ENCODE data around the gene AFF2.

GRCh38 chrX:148577741-148578140, 77.3 kb downstream of the AFF2 start:
- no peak for TF ChIP-seq POLR2AphosphoS5 (IDR thresholded peaks at IDR 0.05; ENCODE audit: low read depth, low read length)
- TF ChIP-seq POLR2A (IDR thresholded peaks at IDR 0.05; ENCODE audit: low read depth, low read length), result no peak

Data from GM12892 (cell line).